Mesodermal cell (in vitro differentiated cells): Measurements from ENCODE around the gene RSPRY1.
A peak's percentile ranks its signal among the peaks of the same experiment; 100 is the strongest.

Source experiments
- H3K27ac ChIP-seq: 2 replicates; pipeline ENCODE4 v1.7.0; 2013; ENCODE audit warnings: mild to moderate bottlenecking, low read depth, low read length, moderate library complexity; ENCODE audit not compliant: severe bottlenecking
- H3K36me3 ChIP-seq: 2 replicates; pipeline ENCODE4 v1.7.1; 2013; ENCODE audit warnings: mild to moderate bottlenecking, low read length, moderate library complexity; ENCODE audit not compliant: control insufficient read depth, insufficient read depth
- H3K4me1 ChIP-seq: one replicate; pipeline ENCODE4 v1.7.1; 2013; ENCODE audit warnings: mild to moderate bottlenecking, low read length; ENCODE audit not compliant: insufficient read depth, control insufficient read depth, poor library complexity, severe bottlenecking
- H3K4me3 ChIP-seq: 2 replicates; pipeline ENCODE4 v1.7.0; 2013; ENCODE audit warnings: low read length, control low read depth, mild to moderate bottlenecking; ENCODE audit not compliant: insufficient read depth, poor library complexity, severe bottlenecking; ENCODE audit errors: extremely low read depth
- H3K9me3 ChIP-seq: 2 replicates; pipeline ENCODE4 v1.7.1; 2013; ENCODE audit warnings: mild to moderate bottlenecking, low read length, moderate library complexity; ENCODE audit not compliant: control insufficient read depth
- WGBS, 2 experiments: methylation state at CpG; one replicate each; pipeline ENCODE4 v1.1.5; 2013; ENCODE audit warnings: missing lambda C conversion rate in 2 of 2; ENCODE audit not compliant: insufficient coverage in 2 of 2; 5-methylcytosine and 5-hydroxymethylcytosine counted together

RSPRY1 gene

GRCh38 chr16:57239107-57239506 lies 53.0 kb downstream of the RSPRY1 start:
- Histone ChIP-seq H3K4me3 (no peak overlapping the region), H3K9me3 (no peaks in the 10 kb centered on the region), H3K27ac (no peak overlapping the region), H3K36me3 (peaks cover 53% of the 10 kb centered on the region), H3K4me1 (peaks cover 11% of the 10 kb centered on the region)
- 100% methylated on average over 1 of the region's 2 CpGs; no CpG with 5 or more reads in 1 of the 2 experiments for WGBS, 2 experiments

GRCh38 chr16:57240851-57241250 lies 54.7 kb downstream of the RSPRY1 start:
- WGBS, 2 experiments: 97 to 100% methylated on average over 2 of the region's 2 CpGs
- Histone ChIP-seq H3K4me3 (no peak overlapping the region), H3K27ac (no peak overlapping the region), H3K4me1 (peaks cover 1% of the 10 kb centered on the region), H3K9me3 (no peaks in the 10 kb centered on the region), H3K36me3 (peaks cover 37% of the 10 kb centered on the region)

DNA sequence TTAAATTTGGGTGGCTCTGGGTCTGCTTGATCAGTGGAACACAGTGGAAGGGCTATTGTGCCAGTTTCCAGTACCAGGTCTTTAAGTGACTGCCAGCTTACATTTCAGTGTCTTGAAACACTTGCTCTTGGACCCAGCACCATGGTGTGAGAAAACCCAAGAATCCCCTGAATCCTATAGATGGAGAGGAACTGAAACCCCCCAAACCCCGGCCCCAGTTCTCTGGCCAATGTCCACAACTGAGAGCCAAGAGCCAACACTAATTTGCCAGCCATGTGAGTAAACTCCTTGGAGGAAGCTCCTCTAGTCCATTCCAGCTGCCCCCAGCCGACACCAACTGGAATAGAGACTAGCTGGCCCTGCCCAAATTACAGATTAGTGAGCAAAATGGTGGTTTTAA lies 56.5 kb downstream of the RSPRY1 start:
- WGBS, 2 experiments: 88 to 100% methylated on average over 1 to 2 of the region's 2 CpGs
- peaks cover 6% of the 10 kb centered on the region for H3K4me1 ChIP-seq
- H3K9me3 ChIP-seq: no peaks in the 10 kb centered on the region
- H3K36me3 ChIP-seq: peaks cover 36% of the 10 kb centered on the region
- H3K4me3 ChIP-seq: no peak overlapping the region
- no peak overlapping the region for H3K27ac ChIP-seq

DNA sequence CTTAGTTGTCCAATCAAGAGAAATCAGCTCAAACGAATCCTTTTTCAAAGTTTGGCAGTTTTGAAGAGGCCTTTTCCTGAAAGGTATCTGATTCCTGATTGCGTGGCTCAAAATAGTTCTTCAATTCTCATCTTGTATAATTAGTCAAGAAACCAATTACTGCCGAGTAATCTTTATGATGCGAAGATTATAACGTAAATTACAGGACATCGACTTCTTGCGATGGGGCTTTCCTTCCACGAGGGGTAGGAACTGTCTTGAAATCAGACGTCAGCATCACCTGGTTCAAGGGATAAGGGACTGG lies 58.3 kb downstream of the RSPRY1 start:
- peaks cover 6% of the 10 kb centered on the region for H3K4me1 ChIP-seq
- H3K27ac ChIP-seq: peak overlapping the region; percentile 61
- H3K4me3 ChIP-seq: peak overlapping the region; percentile 81
- peaks cover 40% of the 10 kb centered on the region for H3K36me3 ChIP-seq
- H3K9me3 ChIP-seq: no peaks in the 10 kb centered on the region
- 16 to 26% methylated on average over 6 to 9 of the region's 9 CpGs for WGBS, 2 experiments

GRCh38 chr16:57244767-57245471 lies 58.8 kb downstream of the RSPRY1 start, which contains the start of gene ARL2BP:
TSS of gene ARL2BP (plus strand) at chr16:57245259. CDS start at chr16:57245368, 109 bp downstream.
- H3K4me1 ChIP-seq: peaks cover 6% of the 10 kb centered on the region
- peak within 1 kb of the TSS; percentile 86 for H3K27ac ChIP-seq
- 0 to 1% methylated on average over 41 to 53 of the region's 77 CpGs for WGBS, 2 experiments
- no peaks in the 10 kb centered on the region for H3K9me3 ChIP-seq
- peak within 1 kb of the TSS; percentile 81 for H3K4me3 ChIP-seq
- H3K36me3 ChIP-seq: peaks cover 45% of the 10 kb centered on the region

DNA sequence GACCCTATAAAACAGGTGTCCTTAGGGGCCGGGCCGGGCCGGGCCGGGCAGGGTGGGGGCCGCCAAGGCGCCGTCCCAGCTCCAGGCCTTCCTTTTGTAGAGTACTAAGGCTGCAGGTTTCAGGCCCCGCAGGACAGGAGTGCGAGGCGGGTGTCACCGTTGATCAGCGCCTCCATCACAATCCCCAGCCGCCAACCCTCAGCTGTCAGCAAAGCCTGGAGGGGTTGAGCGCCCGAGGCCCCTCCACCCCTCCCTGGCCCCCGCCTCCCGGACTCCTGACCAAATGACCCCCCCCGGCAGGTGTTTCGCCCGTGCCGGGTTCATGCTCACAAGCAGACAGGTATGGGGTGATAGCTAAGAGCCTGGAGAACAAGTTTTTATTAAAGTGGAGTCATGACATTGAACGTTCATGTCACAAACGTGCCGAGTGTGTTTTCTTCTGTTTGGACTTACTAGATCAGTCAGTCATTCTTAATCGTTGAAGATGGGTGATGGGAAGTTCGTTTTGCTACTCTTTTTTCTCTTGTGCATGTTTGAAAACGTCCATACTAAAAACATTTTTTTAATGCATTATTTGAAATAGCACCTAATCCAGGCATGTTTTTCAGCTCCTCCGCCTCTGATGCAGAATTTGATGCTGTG lies 59.5 kb downstream of the RSPRY1 start:
- peaks cover 6% of the 10 kb centered on the region for H3K4me1 ChIP-seq
- no peaks in the 10 kb centered on the region for H3K9me3 ChIP-seq
- H3K27ac ChIP-seq: peak overlapping the region; percentile 86
- 3 to 9% methylated on average over 14 to 19 of the region's 28 CpGs for WGBS, 2 experiments
- peak overlapping the region; percentile 81 for H3K4me3 ChIP-seq
- peaks cover 49% of the 10 kb centered on the region for H3K36me3 ChIP-seq

DNA sequence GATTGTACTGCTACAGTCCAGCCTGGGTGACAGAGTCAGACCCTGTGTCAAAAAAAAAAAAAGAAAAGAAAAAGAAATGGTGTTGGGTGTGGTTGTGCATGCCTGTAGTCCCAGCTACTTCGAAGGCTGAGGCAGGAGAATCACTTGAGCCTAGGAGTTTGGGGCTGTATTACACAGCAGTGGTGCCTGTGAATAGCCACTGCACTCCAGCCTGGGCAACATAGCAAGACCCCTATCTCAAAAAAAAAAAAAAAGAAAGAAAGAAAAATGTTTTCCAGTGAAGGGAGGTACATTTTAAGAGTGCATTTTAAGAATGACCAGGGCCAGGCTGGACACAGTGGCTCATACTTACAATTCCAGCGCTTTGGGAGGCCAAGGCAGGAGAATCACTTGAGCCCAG lies 65.2 kb downstream of the RSPRY1 start:
- Histone ChIP-seq H3K27ac (no peak overlapping the region), H3K9me3 (no peaks in the 10 kb centered on the region), H3K4me3 (no peak overlapping the region), H3K4me1 (no peaks in the 10 kb centered on the region), H3K36me3 (peaks cover 75% of the 10 kb centered on the region)
- 92 to 100% methylated on average over 2 of the region's 2 CpGs for WGBS, 2 experiments

- no peaks in the 10 kb centered on the region for H3K9me3 ChIP-seq
- H3K4me1 ChIP-seq: no peaks in the 10 kb centered on the region
- no peak overlapping the region for H3K4me3 ChIP-seq
- H3K36me3 ChIP-seq: peaks cover 67% of the 10 kb centered on the region
- no peak overlapping the region for H3K27ac ChIP-seq
- 96% methylated on average over 4 of the region's 6 CpGs; no CpG with 5 or more reads in 1 of the 2 experiments for WGBS, 2 experiments
Measured at GRCh38 chr16:57252148-57252721, 66.1 kb downstream of the RSPRY1 start.

DNA sequence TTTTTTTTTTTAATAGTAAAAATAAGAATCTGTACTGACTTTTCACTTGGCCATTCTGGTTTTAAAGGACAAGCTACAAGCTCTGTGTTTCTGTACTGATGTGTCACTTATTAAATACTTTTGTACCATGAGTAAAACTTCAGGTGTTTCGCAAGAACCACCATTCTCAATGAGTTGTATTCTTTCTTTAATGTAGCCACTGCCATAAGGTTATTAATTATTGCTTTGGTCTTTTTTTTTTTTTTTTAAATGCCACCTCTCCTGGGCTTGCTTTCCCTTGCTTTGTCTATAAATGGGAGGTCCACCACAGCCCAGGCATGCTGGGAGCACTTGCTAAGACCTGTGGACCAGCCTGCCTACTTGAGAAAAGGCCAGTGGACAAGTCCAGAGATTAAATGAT lies 67.3 kb downstream of the RSPRY1 start:
- Histone ChIP-seq H3K27ac (no peak overlapping the region), H3K4me3 (no peak overlapping the region), H3K9me3 (no peaks in the 10 kb centered on the region), H3K36me3 (peaks cover 54% of the 10 kb centered on the region), H3K4me1 (no peaks in the 10 kb centered on the region)
- no CpG with 5 or more reads among the region's 1 CpG for WGBS, 2 experiments

- peaks cover 14% of the 10 kb centered on the region for H3K4me1 ChIP-seq
- H3K4me3 ChIP-seq: no peak overlapping the region
- WGBS, 2 experiments: 98% methylated on average over 4 to 8 of the region's 10 CpGs
- no peaks in the 10 kb centered on the region for H3K9me3 ChIP-seq
- no peak overlapping the region for H3K27ac ChIP-seq
- peaks cover 31% of the 10 kb centered on the region for H3K36me3 ChIP-seq
Measured at GRCh38 chr16:57255686-57256415, 69.7 kb downstream of the RSPRY1 start.
